Urothelium cell line (cell line): ENCODE data around the gene CCDC172.
"Not testable (repeated sequence)": the region's sequence is repeated elsewhere in the genome, so short reads cannot be mapped to it uniquely, and the experiment has no call there.

Experiments
- DNase-seq: peaks from one replicate; pipeline ENCODE4 v3.0.0; 2011; ENCODE audit warnings: low spot score, mixed read lengths
- FAIRE-seq: peaks from 2 replicates; lab custom pipeline; 2011; peaks lifted over from hg19 to GRCh38; lab: Jason Lieb, UNC

CCDC172 gene

GRCh38 chr10:116329153-116329552 is 4.9 kb downstream of the CCDC172 start:
- DNase-seq = no peak
- FAIRE-seq = no peak

GRCh38 chr10:116331815-116332214 is 7.6 kb downstream of the CCDC172 start:
- DNase-seq (no peak), FAIRE-seq (no peak)

GRCh38 chr10:116336866-116337265 is 12.6 kb downstream of the CCDC172 start:
- FAIRE-seq = no peak
- no peak for DNase-seq

- no peak for DNase-seq
- no peak for FAIRE-seq
Observed at GRCh38 chr10:116352125-116352524, 27.9 kb downstream of the CCDC172 start.

- FAIRE-seq = no peak
Observed at GRCh38 chr10:116353817-116354216, 29.6 kb downstream of the CCDC172 start.

GRCh38 chr10:116355341-116355740 is 31.1 kb downstream of the CCDC172 start:
- no peak for FAIRE-seq

More at GRCh38 chr10:116353817-116354216, 29.6 kb downstream of the CCDC172 start:
- no peak for DNase-seq

GRCh38 chr10:116356833-116357232 is 32.6 kb downstream of the CCDC172 start:
- FAIRE-seq (no peak), DNase-seq (no peak)

More at GRCh38 chr10:116355341-116355740, 31.1 kb downstream of the CCDC172 start:
- DNase-seq = no peak

GRCh38 chr10:116364868-116365267 is 40.6 kb downstream of the CCDC172 start:
- FAIRE-seq (no peak), DNase-seq (no peak)

GRCh38 chr10:116371737-116372136 is 47.5 kb downstream of the CCDC172 start:
- no peak for DNase-seq
- FAIRE-seq = no peak

- FAIRE-seq = no peak
- DNase-seq = no peak
Observed at GRCh38 chr10:116382290-116382689, 58.0 kb downstream of the CCDC172 start.

GRCh38 chr10:116385311-116385710 is 61.1 kb downstream of the CCDC172 start:
- no peak for FAIRE-seq
- DNase-seq = no peak

GRCh38 chr10:116385994-116386809 is 62.0 kb downstream of the CCDC172 start:
- no peak for DNase-seq
- no peak for FAIRE-seq

GRCh38 chr10:116393246-116393831 is 69.1 kb downstream of the CCDC172 start:
- not testable (repeated sequence) for FAIRE-seq, DNase-seq

- FAIRE-seq = no peak
- no peak for DNase-seq
Observed at GRCh38 chr10:116395223-116395985, 71.2 kb downstream of the CCDC172 start.

GRCh38 chr10:116398224-116398623 is 74.0 kb downstream of the CCDC172 start:
- FAIRE-seq = no peak
- DNase-seq = no peak

- DNase-seq (no peak), FAIRE-seq (no peak)
Observed at GRCh38 chr10:116402858-116403257, 78.6 kb downstream of the CCDC172 start.

- no peak for FAIRE-seq
- no peak for DNase-seq
Observed at GRCh38 chr10:116403740-116404250, 79.5 kb downstream of the CCDC172 start.

GRCh38 chr10:116408719-116409118 is 84.5 kb downstream of the CCDC172 start:
- FAIRE-seq = no peak
- no peak for DNase-seq

GRCh38 chr10:116410351-116410750 is 86.1 kb downstream of the CCDC172 start:
- FAIRE-seq (no peak), DNase-seq (no peak)

GRCh38 chr10:116417821-116418220 is 93.6 kb downstream of the CCDC172 start:
- DNase-seq = no peak

GRCh38 chr10:116418389-116418788 is 94.1 kb downstream of the CCDC172 start:
- DNase-seq = no peak
- no peak for FAIRE-seq

More at GRCh38 chr10:116417821-116418220, 93.6 kb downstream of the CCDC172 start:
- no peak for FAIRE-seq
